ENCODE data around the gene COIL. TPM values are rescaled to one million over a fixed set of nuclear protein-coding genes. Genes with fewer than 3 reads are reported as not detected.
A peak's percentile ranks its signal among the peaks of the same experiment; 100 is the strongest.

COIL gene
- total RNA-seq, 1 experiment from 2014 or later, result 16.9 TPM

- no peak for DNase-seq (ENCODE audit: low read depth)
Measured at GRCh38 chr17:56936697-56937322, 24.0 kb downstream of the COIL start.

- no peak for DNase-seq (ENCODE audit: low read depth)
Measured at GRCh38 chr17:56935461-56935860, 25.4 kb downstream of the COIL start.

GRCh38 chr17:56934280-56934679 lies 26.6 kb downstream of the COIL start:
- DNase-seq (ENCODE audit: low read depth), result no peak

GRCh38 chr17:56933868-56934267 lies 27.0 kb downstream of the COIL start:
- no peak for DNase-seq (ENCODE audit: low read depth)

GRCh38 chr17:56933151-56933745 lies 27.6 kb downstream of the COIL start:
- no peak for DNase-seq (ENCODE audit: low read depth)

- DNase-seq (ENCODE audit: low read depth), result no peak
Measured at GRCh38 chr17:56930739-56931337, 30.0 kb downstream of the COIL start.

GRCh38 chr17:56929362-56929969 lies 31.4 kb downstream of the COIL start:
- DNase-seq (ENCODE audit: low read depth), result no peak

GRCh38 chr17:56928586-56928985 lies 32.3 kb downstream of the COIL start:
- DNase-seq (ENCODE audit: low read depth), result no peak

GRCh38 chr17:56926704-56927103 lies 34.1 kb downstream of the COIL start:
- DNase-seq (ENCODE audit: low read depth), result no peak

- DNase-seq (ENCODE audit: low read depth), result no peak
Measured at GRCh38 chr17:56926270-56926669, 34.6 kb downstream of the COIL start.

- no peak for DNase-seq (ENCODE audit: low read depth)
Measured at GRCh38 chr17:56925088-56925487, 35.8 kb downstream of the COIL start.

GRCh38 chr17:56919717-56920116 lies 41.1 kb downstream of the COIL start:
- DNase-seq (ENCODE audit: low read depth), result no peak

GRCh38 chr17:56918916-56919315 lies 41.9 kb downstream of the COIL start:
- DNase-seq (ENCODE audit: low read depth), result no peak

GRCh38 chr17:56917559-56918296 lies 43.1 kb downstream of the COIL start:
- DNase-seq (ENCODE audit: low read depth), result no peak

GRCh38 chr17:56914581-56915273 lies 46.1 kb downstream of the COIL start:
- no peak for DNase-seq (ENCODE audit: low read depth)

- DNase-seq (ENCODE audit: low read depth), result peak; percentile 89
Measured at GRCh38 chr17:56913867-56914580, 46.8 kb downstream of the COIL start, which contains the start of gene TRIM25. Gene TRIM25, minus strand, starts transcription at chr17:56914049. Its CDS starts 61 bp downstream, at chr17:56913988.

GRCh38 chr17:56913353-56913866 lies 47.4 kb downstream of the COIL start:
- no peak for DNase-seq (ENCODE audit: low read depth)

- DNase-seq (ENCODE audit: low read depth), result no peak
Measured at GRCh38 chr17:56913000-56913311, 47.9 kb downstream of the COIL start.

GRCh38 chr17:56912105-56912999 lies 48.5 kb downstream of the COIL start:
- DNase-seq (ENCODE audit: low read depth), result no peak

Measured in HT1080 (cell line).